ENCODE results near the gene DARS1. TPM values are rescaled to one million over a fixed set of nuclear protein-coding genes. Genes with fewer than 3 reads are reported as not detected.
A peak's percentile ranks its signal among the peaks of the same experiment; 100 is the strongest.

DARS1 gene
- total RNA-seq, 1 donor from 2014 or later, result 86.0 TPM

DNA sequence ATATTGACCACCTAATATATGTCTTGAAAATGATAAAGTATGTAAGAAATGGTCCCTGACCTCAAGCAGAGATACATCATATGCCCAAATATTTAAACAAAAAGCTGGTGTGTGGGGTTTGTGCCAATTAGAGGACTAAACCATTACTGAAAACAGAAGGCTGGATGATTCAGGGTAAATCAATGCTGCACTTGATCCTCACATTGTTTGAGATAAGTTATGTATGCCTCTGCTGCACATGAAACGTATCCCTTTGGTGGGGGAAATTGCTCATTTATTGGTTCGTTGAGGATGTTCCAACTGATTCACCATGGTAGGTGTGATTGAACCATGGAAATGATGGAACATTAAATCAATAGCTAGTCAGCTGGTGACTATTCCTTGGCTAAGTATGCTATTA is 24.7 kb upstream of the DARS1 start:
- TF ChIP-seq, protein P1, sequence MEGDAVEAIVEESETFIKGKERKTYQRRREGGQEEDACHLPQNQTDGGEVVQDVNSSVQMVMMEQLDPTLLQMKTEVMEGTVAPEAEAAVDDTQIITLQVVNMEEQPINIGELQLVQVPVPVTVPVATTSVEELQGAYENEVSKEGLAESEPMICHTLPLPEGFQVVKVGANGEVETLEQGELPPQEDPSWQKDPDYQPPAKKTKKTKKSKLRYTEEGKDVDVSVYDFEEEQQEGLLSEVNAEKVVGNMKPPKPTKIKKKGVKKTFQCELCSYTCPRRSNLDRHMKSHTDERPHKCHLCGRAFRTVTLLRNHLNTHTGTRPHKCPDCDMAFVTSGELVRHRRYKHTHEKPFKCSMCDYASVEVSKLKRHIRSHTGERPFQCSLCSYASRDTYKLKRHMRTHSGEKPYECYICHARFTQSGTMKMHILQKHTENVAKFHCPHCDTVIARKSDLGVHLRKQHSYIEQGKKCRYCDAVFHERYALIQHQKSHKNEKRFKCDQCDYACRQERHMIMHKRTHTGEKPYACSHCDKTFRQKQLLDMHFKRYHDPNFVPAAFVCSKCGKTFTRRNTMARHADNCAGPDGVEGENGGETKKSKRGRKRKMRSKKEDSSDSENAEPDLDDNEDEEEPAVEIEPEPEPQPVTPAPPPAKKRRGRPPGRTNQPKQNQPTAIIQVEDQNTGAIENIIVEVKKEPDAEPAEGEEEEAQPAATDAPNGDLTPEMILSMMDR (conservative IDR thresholded peaks at IDR 0.05; ENCODE audit: low read depth, low read length), result no peak
- DNase-seq (ENCODE audit: low read depth), result peak; percentile 71
- no peak overlapping the region for H3K4me3 ChIP-seq (ENCODE audit: low read depth, low read length)

DNA sequence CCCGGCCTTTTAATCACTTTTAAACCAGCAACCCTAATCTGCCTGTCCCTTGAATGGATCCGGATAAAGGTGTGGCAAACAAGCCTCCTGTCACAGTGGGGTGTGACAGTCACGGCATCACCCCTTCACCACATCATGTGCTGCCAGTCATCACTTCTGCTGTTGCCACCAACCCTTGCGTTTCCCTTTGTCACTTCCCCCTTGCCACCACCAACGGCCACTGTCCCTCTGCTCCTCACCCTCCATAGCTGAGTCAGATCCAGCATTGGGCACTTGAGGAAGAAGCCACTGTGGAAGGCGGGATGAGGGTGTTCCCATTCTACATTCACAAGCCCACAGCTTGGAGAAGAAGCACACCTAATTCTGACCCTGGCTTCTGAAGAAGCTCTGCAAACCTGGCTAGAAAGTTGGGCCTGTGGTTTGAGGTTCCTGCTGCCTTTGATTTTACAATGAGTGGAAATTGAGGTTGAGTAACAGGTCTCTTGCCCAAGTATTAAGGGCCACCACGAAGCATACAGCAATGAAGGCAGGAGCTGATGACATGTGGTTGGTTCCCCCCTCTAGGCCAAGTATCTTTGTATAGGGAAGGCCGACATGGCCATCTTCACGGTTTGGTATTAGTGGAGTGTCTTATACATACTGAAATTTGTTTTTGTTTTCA is 22.9 kb upstream of the DARS1 start:
- no peak for DNase-seq (ENCODE audit: low read depth)
- no peak overlapping the region for H3K4me3 ChIP-seq (ENCODE audit: low read depth, low read length)
- TF ChIP-seq, protein P1 (conservative IDR thresholded peaks at IDR 0.05; ENCODE audit: low read depth, low read length), result no peak

DNA sequence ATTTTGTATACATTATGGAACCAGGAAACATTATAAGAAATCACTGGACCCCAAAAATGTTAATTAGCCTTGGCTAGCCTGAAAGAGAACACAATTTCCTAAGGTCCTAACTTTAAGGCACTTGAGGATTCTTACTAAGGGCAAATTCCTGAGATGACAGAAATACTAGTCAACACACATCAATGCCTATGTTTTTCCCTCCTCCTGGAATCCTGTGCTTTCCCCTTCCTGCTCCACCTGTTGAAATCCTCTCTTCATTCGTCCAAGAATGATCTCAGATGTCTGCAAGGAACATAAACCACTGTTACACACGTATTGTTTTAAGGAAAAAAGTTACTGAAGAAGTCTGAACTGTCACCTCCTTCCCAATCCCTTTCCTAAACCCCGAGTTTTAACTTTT is 21.2 kb upstream of the DARS1 start:
- H3K4me3 ChIP-seq (ENCODE audit: low read depth, low read length), result no peak overlapping the region
- TF ChIP-seq, protein P1 (conservative IDR thresholded peaks at IDR 0.05; ENCODE audit: low read depth, low read length), result no peak
- DNase-seq (ENCODE audit: low read depth), result peak; percentile 84

DNA sequence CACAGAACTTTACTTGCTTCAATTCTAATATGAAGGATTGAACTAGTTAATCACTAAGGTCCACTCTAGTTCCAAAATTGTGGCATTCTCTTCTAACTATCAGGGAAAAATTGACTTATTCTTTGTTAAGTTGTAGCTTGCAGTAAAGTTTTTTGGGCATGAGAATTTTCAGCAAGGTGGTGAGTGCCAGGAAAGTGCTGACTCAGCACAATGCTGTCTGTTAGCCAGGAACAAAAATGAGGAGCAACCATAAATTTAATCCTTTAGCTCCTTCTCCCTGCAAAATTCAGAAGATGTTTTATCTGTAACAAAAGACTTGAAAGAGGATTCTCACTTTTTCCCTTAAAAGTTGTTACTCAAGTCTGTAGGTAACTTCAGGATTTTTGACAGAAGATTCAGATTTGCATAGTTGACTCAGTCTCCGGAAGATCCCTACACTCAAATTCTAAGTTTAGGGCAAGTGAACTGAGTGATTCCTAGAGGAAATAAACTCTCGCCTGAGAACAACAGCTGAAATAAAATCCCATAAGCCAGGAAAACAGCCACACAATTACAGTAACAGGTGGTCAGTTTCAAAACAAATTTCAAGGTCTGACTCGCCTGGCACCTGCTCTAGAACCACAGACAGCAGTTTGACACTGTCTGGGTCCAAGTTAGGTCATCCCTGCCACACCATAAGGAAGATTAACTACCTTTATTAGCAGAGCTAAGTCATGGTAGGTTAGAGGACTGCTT is 20.2 kb upstream of the DARS1 start:
- TF ChIP-seq, protein P1 (conservative IDR thresholded peaks at IDR 0.05; ENCODE audit: low read depth, low read length), result no peak
- H3K4me3 ChIP-seq (ENCODE audit: low read depth, low read length), result no peak overlapping the region
- no peak for DNase-seq (ENCODE audit: low read depth)

DNA sequence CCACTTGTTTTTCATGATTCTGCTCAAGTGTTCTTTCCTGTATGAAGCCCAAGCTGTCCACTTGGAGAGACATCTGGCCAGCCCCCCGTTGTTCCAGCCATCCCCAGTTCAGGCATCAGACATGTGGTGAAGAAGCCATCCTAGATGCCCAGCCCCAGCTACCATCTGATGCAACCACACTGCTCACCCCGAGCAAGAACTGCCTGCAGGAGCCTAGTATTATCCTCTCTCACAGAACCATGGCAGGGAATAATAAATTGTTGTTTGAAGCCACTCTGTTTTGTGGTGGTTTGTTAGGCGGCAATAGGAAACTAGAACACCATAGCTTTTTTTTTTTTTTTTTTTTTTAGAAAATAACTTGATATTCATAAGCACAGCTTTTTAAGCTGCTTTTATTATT is 19.5 kb upstream of the DARS1 start:
- no peak for DNase-seq (ENCODE audit: low read depth)
- no peak overlapping the region for H3K4me3 ChIP-seq (ENCODE audit: low read depth, low read length)
- TF ChIP-seq, protein P1 (conservative IDR thresholded peaks at IDR 0.05; ENCODE audit: low read depth, low read length), result no peak

DNA sequence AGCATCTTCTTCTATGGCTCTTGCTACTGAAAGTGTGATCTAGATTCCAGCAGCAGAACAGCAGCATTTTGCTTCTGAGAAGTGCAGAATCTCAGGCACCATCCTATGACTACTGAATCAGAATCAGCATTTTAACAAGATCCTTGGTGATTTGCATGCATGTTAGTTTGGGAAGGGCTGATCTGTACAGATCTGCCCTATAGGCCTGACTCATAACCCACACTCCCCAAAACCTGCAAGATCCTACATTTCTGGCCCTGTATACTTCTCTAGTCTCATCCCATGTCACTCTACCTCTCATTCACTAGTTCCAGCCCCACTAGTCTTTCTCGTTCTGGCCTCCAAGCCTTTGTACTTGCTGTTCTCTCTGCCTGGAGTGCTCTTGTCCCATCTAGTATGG is 15.7 kb upstream of the DARS1 start:
- no peak for DNase-seq (ENCODE audit: low read depth)
- TF ChIP-seq, protein P1 (conservative IDR thresholded peaks at IDR 0.05; ENCODE audit: low read depth, low read length), result no peak
- no peak overlapping the region for H3K4me3 ChIP-seq (ENCODE audit: low read depth, low read length)
